ENCODE measurements around the gene RUNX3. TPM values are rescaled to one million over a fixed set of nuclear protein-coding genes. Genes with fewer than 3 reads are reported as not detected.

RUNX3 gene
- total RNA-seq, 1 experiment from 2014 or later, result 1.5 TPM

GRCh38 chr1:24888061-24888970 lies 41.8 kb downstream of the RUNX3 start:
- peaks cover 16% of the 10 kb centered on the region for H3K36me3 Mint-ChIP-seq
- no peak for ATAC-seq
- H3K27me3 Mint-ChIP-seq (ENCODE audit: low read depth), result peaks cover 22% of the 10 kb centered on the region
- no peak overlapping the region for H3K4me3 Mint-ChIP-seq
- H3K4me1 Mint-ChIP-seq, result no peaks in the 10 kb centered on the region
- TF ChIP-seq JAZF1 (CRISPR knock-in tag; IDR thresholded peaks at IDR 0.05) (no peak), NFE2L1 (CRISPR knock-in tag; IDR thresholded peaks at IDR 0.05) (no peak), ELF4 (CRISPR knock-in tag; IDR thresholded peaks at IDR 0.05; ENCODE audit: low read depth) (no peak), HMGA2 (CRISPR knock-in tag; IDR thresholded peaks at IDR 0.05) (0 out of 2 replicates have a peak, but pooled peaks have one; percentile 20)
- ChIA-PET CTCF (interaction anchor here (1.4 to 3.2 kb wide), 3 partner anchors 10 to 200 kb away, joined by 4 to 12 read pairs (median 4); no protein-coding TSS in a partner anchor), POLR2A (interaction anchor here (0.7 kb wide), 1 partner anchor 24 kb away, joined by 3 read pairs; no protein-coding TSS in a partner anchor)
- H3K27ac Mint-ChIP-seq, result no peak overlapping the region
- peaks cover 42% of the 10 kb centered on the region for H3K9me3 Mint-ChIP-seq
- DNase-seq (ENCODE audit: low spot score), result no peak

GRCh38 chr1:24886241-24886640 lies 43.8 kb downstream of the RUNX3 start:
- ChIA-PET POLR2A (no interaction called here), CTCF (interaction anchor here (0.6 to 3.2 kb wide), 3 partner anchors 13 to 198 kb away, joined by 3 to 12 read pairs (median 4); no protein-coding TSS in a partner anchor)
- Mint-ChIP-seq H3K4me1 (no peaks in the 10 kb centered on the region), H3K27me3 (ENCODE audit: low read depth) (peaks cover 18% of the 10 kb centered on the region; the same call in 1 of the 2 replicates), H3K4me3 (no peak overlapping the region), H3K9me3 (peaks cover 21% of the 10 kb centered on the region), H3K27ac (no peak overlapping the region), H3K36me3 (no peaks in the 10 kb centered on the region; the same call in 1 of the 2 replicates)
- DNase-seq (ENCODE audit: low spot score) (no peak), ATAC-seq (no peak)
- TF ChIP-seq ERG (CRISPR knock-in tag; IDR thresholded peaks at IDR 0.05), result no peak
- no peak for TF ChIP-seq MYBL2 (CRISPR knock-in tag; IDR thresholded peaks at IDR 0.05)
- TF ChIP-seq FOXP4 (CRISPR knock-in tag; IDR thresholded peaks at IDR 0.05), result no peak
- TF ChIP-seq SOX15 (CRISPR knock-in tag; IDR thresholded peaks at IDR 0.05), result no peak
- TF ChIP-seq ZNF416 (CRISPR knock-in tag; IDR thresholded peaks at IDR 0.05), result no peak
- no peak for TF ChIP-seq E2F4 (CRISPR knock-in tag; IDR thresholded peaks at IDR 0.05; ENCODE audit: borderline replicate concordance, low read depth)
- no peak for TF ChIP-seq HMGXB4 (CRISPR knock-in tag; IDR thresholded peaks at IDR 0.05)
- no peak for TF ChIP-seq MLX (CRISPR knock-in tag; IDR thresholded peaks at IDR 0.05)
- no peak for TF ChIP-seq HMGA2 (CRISPR knock-in tag; IDR thresholded peaks at IDR 0.05)
- TF ChIP-seq CTCF (IDR thresholded peaks at IDR 0.05), result no peak
- no peak for TF ChIP-seq KAT7 (CRISPR knock-in tag; IDR thresholded peaks at IDR 0.05; ENCODE audit: borderline replicate concordance)
- TF ChIP-seq MAX (CRISPR knock-in tag; IDR thresholded peaks at IDR 0.05), result no peak
- TF ChIP-seq TCF7 (CRISPR knock-in tag; IDR thresholded peaks at IDR 0.05; ENCODE audit: low read depth), result no peak
- no peak for TF ChIP-seq GTF2I (CRISPR knock-in tag; conservative IDR thresholded peaks at IDR 0.05)
- no peak for TF ChIP-seq USF1 (CRISPR knock-in tag; IDR thresholded peaks at IDR 0.05)
- no peak for TF ChIP-seq ZNF281 (CRISPR knock-in tag; IDR thresholded peaks at IDR 0.05)
- TF ChIP-seq NR3C1 (CRISPR knock-in tag; conservative IDR thresholded peaks at IDR 0.05; ENCODE audit: low read depth), result no peak

All from WTC11 (cell line).